ENCODE measurements around the gene ASB18.

- TF ChIP-seq YY1 (tag by site-specific recombination; IDR thresholded peaks at IDR 0.05), result no peak
- TF ChIP-seq CTCF (tag by site-specific recombination; IDR thresholded peaks at IDR 0.05), result no peak
Observed at GRCh38 chr2:236271851-236272250, 7.6 kb upstream of the ASB18 start.
